ENCODE results near the gene UCKL1. TPM values are rescaled to one million over a fixed set of nuclear protein-coding genes. Genes with fewer than 3 reads are reported as not detected.

UCKL1 gene
- total RNA-seq, 4 donors from 2014 or later = 32.3 to 80.1 (median 52.5) TPM

DNA sequence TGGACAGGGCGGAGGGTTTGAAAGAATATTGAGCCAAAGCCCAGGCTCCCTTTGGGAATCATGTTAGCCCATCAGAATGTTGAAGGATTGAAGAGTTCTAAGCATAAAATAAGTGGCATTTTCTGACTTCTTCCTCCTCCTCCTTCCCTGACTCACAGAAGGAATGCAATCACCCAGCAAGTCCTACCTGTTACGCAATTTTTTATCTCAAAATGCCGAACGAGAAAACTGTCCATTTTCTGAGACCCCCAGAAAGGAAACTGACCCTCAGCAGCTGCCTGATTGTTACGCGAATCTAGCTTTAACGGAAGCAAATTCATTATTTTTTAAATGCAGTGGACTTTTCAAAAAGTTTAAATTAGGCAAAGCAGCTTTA, 66.0 kb downstream of the UCKL1 start:
- DNase-seq (ENCODE audit: low spot score in 2 of 2) = no peak
- peaks cover 58% of the 10 kb centered on the region for H3K36me3 ChIP-seq
- H3K4me3 ChIP-seq = no peak overlapping the region
- no peaks in the 10 kb centered on the region for H3K27me3 ChIP-seq
- TF ChIP-seq EP300 (IDR thresholded peaks at IDR 0.05) (no peak), POLR2A (IDR thresholded peaks at IDR 0.05) (no peak), POLR2AphosphoS5 (IDR thresholded peaks at IDR 0.05) (no peak)
- TF ChIP-seq, protein P1, sequence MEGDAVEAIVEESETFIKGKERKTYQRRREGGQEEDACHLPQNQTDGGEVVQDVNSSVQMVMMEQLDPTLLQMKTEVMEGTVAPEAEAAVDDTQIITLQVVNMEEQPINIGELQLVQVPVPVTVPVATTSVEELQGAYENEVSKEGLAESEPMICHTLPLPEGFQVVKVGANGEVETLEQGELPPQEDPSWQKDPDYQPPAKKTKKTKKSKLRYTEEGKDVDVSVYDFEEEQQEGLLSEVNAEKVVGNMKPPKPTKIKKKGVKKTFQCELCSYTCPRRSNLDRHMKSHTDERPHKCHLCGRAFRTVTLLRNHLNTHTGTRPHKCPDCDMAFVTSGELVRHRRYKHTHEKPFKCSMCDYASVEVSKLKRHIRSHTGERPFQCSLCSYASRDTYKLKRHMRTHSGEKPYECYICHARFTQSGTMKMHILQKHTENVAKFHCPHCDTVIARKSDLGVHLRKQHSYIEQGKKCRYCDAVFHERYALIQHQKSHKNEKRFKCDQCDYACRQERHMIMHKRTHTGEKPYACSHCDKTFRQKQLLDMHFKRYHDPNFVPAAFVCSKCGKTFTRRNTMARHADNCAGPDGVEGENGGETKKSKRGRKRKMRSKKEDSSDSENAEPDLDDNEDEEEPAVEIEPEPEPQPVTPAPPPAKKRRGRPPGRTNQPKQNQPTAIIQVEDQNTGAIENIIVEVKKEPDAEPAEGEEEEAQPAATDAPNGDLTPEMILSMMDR (IDR thresholded peaks at IDR 0.05) = no peak
- H3K27ac ChIP-seq = peak overlapping the region; percentile 33
- no peaks in the 10 kb centered on the region for H3K9me3 ChIP-seq
- H3K4me1 ChIP-seq = peaks cover 37% of the 10 kb centered on the region
- WGBS = 73% methylated on average over 7 of the region's 7 CpGs

Other genes with a start within 250 kb of the UCKL1 start
- gene ARFRP1, start 248.4 kb downstream of the UCKL1 start, total RNA-seq = 10 to 100 TPM; 22.1 to 31.9 (median 27.6) TPM
- gene ZGPAT, start 248.4 kb downstream of the UCKL1 start, total RNA-seq = 10 to 100 TPM; 21.7 to 25.8 (median 23.3) TPM
- 10 to 100 TPM; 12.2 to 36.5 (median 16.9) TPM for gene LIME1, start 219.8 kb downstream of the UCKL1 start, total RNA-seq
- gene SLC2A4RG, start 216.6 kb downstream of the UCKL1 start, total RNA-seq = 100 to 1,000 TPM in 3 of 4 donors, 10 to 100 TPM in 1; 96.9 to 118 (median 107) TPM
- gene ZBTB46, start 125.2 kb downstream of the UCKL1 start, total RNA-seq = 1 to 10 TPM; 3.4 to 5.1 (median 4.4) TPM
- gene ABHD16B, start 94.9 kb downstream of the UCKL1 start, total RNA-seq = not detected
- gene TPD52L2, start 91.1 kb downstream of the UCKL1 start, total RNA-seq = 10 to 100 TPM; 66.5 to 87.4 (median 74.1) TPM
- gene DNAJC5, start 61.3 kb downstream of the UCKL1 start, total RNA-seq = 10 to 100 TPM; 36.4 to 62.0 (median 53.7) TPM
- 10 to 100 TPM; 17.7 to 32.4 (median 24.3) TPM for gene ZNF512B, start 13.5 kb upstream of the UCKL1 start, total RNA-seq
- 10 to 100 TPM in 2 of 4 donors, 1 to 10 TPM in 2; 7.2 to 15.8 (median 9.6) TPM for gene SAMD10, start 23.2 kb upstream of the UCKL1 start, total RNA-seq
- 10 to 100 TPM; 70.7 to 93.0 (median 83.9) TPM for gene PRPF6, start 24.7 kb upstream of the UCKL1 start, total RNA-seq
- gene C20orf204, start 79.8 kb upstream of the UCKL1 start, total RNA-seq = 1 to 10 TPM; 1.1 to 5.1 (median 1.8) TPM
- gene SOX18, start 93.2 kb upstream of the UCKL1 start, total RNA-seq = 1 to 10 TPM in 3 of 4 donors, under 1 TPM in 1; 0.79 to 8.7 (median 3.3) TPM
- gene TCEA2, start 106.8 kb upstream of the UCKL1 start, total RNA-seq = 10 to 100 TPM in 3 of 4 donors, 1 to 10 TPM in 1; 8.6 to 27.9 (median 13.2) TPM
- gene RGS19, start 123.1 kb upstream of the UCKL1 start, total RNA-seq = 10 to 100 TPM; 14.8 to 18.4 (median 16.2) TPM
- under 1 TPM; 0.45 to 0.68 (median 0.52) TPM for gene OPRL1, start 123.7 kb upstream of the UCKL1 start, total RNA-seq
- gene LKAAEAR1, start 128.0 kb upstream of the UCKL1 start, total RNA-seq = not detected
- not detected for gene NPBWR2, start 151.1 kb upstream of the UCKL1 start, total RNA-seq
- gene MYT1, start 208.0 kb upstream of the UCKL1 start, total RNA-seq = under 1 TPM in 1 of 4 donors, not detected in 3; 0.34 TPM